ENCODE data around the gene SYDE2.

DNA sequence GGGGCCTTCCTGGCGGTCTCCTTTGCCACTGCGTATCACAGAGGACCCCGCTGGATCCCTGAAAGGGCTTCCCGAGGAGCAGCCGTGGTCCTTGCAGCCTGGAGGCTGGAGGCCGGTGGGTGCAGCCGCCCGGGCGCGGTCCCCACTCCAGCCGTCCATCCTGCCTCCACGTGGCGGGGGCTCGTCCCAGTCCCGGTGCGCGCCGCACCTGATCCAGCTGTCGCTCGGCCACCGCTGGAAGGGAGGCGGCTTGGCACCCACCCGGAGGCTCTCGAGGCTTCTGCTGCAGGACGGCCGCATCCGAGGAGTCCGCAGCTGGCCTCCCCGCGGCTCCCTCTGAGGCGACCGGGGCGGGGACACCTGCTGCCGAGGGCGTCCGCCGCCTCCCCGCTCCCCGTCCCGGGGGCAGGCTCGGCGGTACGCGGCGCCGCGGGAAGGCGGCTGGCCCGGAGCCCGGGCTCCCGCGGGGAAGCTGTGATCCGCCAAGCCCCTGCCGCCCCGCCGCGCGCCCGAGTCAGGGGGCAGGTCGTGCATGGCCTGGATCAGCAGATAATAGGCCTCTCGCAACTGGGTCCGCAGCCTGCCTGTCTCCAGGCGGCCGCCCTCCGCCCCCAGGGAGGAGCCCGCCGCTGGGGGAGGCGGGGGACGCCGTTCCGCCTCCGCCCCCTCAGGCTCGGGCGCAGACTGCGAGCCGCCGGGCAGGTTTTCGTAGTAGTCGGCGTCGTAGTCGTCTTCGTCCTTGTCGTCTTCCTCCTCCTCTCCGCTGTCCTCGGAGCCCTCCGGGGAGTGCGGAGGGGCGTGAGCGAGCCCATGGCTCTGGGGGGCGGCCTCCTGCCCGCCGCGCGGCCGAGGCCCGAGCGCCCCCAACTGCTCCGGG, at the start of gene SYDE2:
- TF ChIP-seq, protein P1, sequence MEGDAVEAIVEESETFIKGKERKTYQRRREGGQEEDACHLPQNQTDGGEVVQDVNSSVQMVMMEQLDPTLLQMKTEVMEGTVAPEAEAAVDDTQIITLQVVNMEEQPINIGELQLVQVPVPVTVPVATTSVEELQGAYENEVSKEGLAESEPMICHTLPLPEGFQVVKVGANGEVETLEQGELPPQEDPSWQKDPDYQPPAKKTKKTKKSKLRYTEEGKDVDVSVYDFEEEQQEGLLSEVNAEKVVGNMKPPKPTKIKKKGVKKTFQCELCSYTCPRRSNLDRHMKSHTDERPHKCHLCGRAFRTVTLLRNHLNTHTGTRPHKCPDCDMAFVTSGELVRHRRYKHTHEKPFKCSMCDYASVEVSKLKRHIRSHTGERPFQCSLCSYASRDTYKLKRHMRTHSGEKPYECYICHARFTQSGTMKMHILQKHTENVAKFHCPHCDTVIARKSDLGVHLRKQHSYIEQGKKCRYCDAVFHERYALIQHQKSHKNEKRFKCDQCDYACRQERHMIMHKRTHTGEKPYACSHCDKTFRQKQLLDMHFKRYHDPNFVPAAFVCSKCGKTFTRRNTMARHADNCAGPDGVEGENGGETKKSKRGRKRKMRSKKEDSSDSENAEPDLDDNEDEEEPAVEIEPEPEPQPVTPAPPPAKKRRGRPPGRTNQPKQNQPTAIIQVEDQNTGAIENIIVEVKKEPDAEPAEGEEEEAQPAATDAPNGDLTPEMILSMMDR (IDR thresholded peaks at IDR 0.05), result no peak
- TF ChIP-seq ZFX (IDR thresholded peaks at IDR 0.05; ENCODE audit: borderline replicate concordance), result no peak

Measured in 22Rv1 (cell line).